ENCODE data around the gene NHLRC2.
"Not testable (repeated sequence)": the region's sequence is repeated elsewhere in the genome, so short reads cannot be mapped to it uniquely, and the experiment has no call there.

Gene NHLRC2

DNA sequence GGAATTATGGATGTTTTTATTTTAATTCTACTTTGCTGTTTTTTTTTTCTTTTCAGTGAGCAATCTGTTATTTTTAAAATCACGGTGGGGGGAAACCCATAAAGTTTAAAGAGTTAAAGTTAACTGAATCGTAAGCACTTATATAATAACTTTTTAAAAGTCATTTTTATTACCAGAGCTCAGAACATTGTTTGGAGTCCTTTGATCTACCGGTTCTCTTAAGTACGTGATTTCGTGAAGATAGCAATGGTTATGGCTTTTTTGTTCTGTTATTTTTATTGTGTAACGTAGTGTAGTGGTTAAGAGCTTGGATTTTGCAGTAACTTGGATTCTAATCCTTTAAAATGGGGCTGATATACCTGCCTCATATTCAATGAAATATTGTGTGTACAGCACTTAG lies 57.4 kb downstream of the NHLRC2 start:
- no peak for DNase-seq

DNA sequence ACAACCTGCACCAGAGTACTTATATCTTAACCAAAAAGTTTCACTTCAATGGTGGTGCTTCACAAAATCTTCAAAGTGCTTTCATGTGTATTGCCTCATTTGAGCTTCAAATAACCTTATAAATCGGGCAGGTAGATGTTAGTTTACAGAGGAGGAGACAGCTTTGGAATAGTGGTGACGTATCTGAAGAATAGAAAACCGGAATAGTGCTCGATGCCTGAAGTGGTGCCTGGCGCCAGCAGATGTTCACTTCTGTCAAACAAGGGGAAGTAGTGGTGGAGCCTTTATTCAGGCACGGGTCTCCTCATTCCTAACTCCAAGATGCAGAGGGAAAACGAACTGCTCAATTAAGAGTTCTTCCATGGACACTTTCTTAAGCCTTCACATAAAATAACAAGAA lies 58.1 kb downstream of the NHLRC2 start:
- no peak for DNase-seq

DNA sequence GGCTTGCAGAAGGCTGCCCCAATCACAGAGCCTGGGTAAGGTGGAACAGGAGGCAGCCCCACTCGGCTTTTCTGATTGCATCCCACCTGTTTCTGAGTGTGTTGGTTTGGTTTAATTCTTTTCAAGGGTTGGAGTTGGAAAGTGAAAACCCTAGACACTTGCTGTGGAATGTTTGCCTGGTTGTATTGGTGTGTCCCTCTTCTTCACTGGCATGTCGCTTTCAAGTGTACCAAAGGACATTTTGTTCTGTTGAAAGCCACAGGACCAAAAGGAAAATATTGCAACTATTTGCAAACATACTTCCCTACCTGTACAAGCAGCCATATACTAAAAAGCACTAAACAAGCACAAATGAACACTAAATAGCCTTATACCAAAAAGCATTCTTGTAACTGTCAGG lies 60.5 kb downstream of the NHLRC2 start:
- DNase-seq, result no peak

DNA sequence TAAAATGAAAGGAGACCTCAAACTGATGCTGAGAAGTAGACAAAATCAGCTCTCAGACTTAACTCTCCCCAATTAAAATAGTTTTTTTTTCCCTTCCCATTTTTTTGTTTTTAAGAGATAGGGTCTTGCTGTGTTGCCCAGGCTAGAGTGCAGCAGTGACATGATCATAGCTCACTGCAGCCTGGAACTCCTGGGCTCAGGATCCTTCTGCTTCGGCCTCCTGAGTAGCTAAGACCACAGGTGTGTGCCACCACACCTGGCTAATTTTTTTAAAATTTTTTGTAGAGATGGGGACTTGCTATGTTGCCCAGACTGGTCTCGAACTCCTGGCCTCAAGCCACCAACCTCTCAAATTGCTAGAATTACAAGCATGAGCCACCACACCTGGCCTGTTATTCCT lies 61.1 kb downstream of the NHLRC2 start:
- no peak for DNase-seq

DNA sequence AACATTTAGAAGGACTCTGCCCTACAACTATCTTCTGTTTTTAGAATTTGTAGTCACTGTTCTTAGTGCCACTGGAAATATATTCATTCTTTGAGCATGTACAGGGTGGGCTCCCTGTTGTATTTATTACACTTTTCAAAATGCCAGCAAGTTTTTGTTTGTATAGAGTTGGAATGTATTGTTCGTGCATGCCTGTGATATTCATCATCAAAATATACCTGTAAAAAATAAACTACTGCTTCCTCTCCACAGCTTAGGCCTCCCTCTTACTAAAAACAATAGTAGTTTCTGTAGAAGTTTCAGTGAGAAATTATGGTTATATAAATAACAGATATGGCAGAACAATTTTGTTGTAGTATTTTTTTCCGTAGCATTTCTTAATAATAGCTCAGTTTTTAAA lies 61.6 kb downstream of the NHLRC2 start:
- no peak for DNase-seq

DNA sequence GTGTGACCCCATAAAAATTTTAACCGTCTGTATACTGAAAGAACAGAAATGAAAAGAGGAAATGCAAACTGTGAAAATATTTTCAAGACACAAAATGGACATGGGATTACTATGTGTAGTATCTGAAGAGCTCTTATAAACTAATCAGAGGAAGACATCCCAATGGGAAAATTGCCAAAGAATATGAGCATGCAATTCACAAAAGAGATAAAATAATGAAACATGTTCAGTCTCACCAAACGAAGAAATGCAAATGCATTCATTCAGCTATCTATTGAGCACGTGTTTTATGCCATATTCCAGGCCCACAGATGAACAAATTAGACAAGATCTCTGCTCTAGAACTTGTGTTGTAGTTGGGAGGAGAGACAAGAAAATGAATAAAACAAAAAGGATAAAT lies 63.2 kb downstream of the NHLRC2 start:
- no peak for DNase-seq

DNA sequence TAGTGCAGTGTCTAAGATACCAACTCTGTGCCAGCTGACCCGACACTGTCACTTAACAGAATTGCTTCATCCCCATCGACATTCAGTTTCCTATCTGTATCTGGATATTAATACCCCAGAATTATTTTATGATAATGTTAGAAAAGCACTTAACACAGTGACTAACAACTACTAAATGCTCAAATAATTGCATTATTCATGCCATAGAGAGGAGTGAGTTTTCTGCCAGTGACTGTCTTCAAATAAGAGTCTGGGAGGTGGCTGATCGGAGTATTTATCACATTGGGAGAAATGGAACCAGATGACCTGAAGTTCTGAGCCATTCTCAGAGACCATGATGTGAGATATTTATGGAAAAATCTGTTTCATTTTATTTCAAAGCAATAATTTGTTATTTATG lies 65.7 kb downstream of the NHLRC2 start:
- no peak for DNase-seq

DNA sequence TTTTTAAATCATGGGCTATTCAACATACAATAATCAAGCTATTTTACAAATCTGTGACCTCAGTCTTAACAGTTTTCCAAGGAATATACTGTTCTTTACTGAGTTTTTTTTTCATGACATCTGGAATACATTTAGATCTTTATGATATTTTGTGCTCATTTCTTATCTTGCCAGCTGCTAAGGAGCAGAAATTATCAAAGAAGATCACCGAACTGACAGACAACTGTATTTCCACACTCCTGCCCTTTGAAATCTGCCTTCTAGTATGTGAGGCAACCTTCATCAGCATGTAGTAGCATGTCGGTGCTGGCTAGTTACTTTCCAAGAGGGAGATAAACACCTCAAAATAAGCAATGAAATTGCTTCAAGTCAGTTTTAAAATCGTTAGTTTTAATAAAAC lies 66.4 kb downstream of the NHLRC2 start:
- DNase-seq, result no peak

DNA sequence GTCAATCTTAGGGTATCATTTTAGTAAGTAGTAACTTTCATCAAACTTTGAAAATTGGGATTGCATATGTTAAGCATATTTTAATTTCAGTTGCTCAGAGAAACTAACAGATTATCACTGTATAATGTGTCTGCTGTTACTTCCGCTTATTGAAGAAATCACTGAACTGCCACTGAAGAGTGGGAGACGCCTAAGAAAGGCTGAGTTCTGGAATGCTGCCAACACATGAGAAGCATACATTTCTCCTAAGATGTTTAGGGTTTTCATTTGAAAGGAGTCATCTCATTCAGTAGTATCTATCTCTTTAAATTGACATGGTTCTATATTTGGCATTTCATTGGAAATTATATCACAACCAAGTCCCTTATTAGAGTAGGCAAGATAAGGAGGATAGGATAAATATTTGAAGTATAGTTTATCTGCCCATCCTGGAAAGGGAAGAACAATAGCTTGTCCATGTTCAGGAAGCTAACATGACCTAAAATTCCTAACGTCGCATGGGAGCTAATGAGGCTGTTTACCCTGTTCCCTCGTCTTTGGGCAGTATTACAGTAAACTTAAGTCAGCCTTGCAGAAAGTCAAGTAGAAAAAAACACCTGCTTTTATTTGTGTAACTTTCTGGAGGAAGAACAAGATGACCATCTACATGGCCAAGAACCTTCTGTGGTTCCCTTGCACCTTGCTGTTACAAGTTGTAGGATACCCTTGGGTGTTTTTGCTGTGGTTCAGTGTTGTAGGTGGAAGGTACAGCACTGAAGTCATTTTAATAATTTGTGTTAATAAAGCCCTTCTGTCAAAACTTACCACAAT lies 67.3 kb downstream of the NHLRC2 start:
- DNase-seq, result no peak

DNA sequence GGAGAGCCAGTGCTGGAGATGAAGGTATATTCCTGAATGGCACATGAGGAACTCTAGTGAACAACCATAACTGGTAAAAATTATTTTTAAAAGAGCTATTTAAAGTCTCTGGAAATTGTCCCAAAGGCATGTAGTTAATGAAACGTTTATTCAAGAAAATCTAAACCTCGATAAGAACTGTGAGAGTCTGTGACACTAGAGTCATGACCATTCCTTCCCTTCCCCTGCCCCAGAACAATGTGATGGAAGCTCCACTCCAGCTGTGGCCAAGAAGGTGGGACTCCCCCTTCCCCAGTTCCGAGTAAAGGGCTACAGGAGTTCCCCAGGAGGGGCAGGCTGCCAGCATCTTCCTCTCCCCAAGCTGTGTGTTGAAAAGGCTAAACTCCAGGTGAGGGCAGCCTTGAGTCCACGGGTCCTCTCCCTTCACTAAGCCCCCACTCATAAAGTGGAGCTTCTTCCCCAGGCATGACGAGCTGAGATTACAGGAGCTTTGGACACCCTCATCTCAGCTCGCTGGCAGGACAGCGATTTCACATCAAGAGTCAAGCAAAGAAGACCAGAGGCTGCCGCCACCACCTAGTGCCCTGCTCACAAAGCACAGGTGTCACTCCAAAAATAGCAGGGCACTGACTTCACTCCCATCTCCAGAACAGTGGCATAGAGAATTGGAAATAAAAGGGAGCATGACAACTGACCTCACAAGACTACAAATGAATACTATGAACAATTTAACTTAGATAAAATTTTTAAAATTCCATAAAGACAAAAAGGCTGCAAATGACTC lies 68.5 kb downstream of the NHLRC2 start:
- no peak for DNase-seq

DNA sequence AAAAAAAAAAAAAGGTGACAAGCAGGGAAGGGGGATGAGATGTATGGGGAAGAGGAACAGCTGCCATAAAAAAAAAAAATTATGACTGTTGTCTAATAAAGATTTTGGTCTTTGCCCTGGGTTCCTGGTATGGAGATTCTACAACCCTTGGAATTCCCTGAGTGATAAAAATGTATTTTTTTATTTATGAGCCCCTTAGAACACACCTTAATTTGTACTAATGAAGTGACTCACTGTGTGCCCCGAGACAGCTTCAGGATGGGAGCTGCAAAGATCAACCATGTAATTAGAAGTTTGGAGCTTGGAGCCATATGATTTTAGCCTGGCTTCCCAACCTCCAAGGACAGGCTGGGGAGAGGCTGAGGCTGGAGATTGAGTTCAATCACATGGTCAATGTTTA lies 69.7 kb downstream of the NHLRC2 start:
- no peak for DNase-seq

DNA sequence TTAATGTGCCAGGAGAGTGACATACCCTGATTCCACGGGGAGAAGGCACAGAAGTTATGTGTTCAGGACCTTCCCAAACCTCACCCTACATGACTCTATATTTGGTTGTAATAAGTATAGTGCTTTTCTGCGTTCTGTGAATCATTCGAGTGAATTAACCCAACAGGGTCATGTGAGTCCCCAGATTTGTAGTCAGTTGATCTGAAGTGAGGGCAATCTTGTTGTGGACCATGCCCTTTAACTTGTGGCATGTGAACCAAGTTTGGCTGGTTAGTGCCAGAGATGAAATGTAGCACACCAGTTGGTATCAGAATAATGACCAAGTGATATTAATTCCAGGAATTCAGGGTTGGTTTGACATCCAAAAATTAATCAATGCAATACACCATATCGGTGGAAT lies 70.2 kb downstream of the NHLRC2 start:
- DNase-seq, result no peak

DNA sequence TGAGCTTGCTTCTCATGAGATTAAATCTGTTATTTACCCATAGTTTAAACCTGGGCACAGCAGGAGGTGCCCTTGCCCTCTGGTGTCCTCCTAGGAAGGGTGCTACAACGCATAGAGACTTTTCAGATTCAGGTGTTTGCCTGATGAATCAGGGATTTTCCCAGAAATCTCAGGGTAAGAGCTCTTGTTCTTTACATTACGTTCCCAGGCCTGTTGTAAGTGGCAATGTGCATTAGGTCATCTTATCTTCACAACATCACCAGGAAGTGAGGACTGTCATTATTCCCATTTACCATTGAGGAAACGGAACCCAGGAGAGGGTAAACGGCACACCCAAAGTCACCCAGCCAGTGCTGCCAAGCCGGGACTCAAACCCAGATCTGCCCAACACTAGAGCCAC lies 73.0 kb downstream of the NHLRC2 start:
- DNase-seq, result no peak

DNA sequence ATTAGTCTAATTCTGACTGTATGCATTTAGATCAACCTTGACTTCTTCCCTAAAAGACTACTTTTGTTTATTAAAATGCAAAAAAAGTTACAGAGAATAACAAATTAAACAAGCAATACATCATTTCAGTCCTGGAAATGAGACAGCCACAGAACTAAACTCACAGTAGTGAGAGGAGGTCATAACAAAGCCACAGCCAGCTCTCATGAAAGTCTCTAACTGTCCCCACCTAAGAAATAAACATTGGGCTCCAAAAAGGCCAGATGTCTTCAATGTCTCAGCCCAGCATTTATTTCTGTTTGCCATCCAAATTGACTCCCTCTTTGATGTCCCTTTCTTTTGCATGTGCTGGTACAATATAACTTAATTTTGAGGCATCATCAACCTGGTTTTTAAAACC lies 74.4 kb downstream of the NHLRC2 start:
- no peak for DNase-seq

DNA sequence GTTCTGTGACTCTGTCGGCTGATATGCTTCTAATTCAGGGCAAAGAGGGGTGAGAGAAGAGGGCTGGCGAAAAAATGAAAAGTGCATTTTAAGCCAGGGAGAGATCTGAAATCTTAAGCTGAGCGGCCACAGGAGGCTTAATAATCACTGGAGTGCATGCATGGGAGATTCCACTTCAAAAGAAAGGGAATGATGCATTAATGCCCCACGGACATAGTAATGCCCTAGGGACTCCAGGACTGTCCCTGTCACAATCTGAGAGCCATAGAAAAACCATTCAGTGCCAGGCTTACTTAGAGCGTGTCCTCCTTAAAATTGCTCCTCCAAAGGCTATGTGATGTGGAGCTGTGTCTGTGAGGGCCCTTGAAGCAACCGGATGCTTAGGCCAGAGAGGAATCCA lies 75.1 kb downstream of the NHLRC2 start:
- DNase-seq, result no peak

DNA sequence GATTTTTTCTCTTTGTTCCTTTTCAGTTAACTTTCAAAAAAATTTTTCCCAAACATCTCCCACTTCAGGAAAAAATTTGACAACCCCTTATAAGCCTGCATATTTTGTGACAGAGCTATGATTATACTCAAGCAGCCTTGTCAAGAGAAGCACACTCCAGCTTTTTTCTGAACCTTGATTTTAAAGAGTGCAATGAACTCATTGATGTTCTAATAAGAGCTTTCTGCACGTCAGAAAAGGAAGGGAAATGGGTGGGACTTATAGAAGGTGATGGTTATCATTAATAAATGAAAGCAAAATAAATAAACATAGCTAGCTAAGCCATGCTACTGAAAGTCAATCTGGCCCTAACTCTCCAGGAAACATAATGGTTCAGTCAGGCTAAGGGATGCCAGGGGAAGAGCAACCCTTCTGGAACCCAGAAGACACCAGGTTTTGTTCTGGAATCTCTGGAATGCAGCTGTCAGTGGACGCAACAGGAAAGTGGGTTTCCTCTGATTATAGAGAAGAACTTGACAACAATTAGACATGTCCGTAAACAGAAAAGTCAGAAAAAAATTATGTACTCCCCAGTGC lies 76.1 kb downstream of the NHLRC2 start:
- no peak for DNase-seq

DNA sequence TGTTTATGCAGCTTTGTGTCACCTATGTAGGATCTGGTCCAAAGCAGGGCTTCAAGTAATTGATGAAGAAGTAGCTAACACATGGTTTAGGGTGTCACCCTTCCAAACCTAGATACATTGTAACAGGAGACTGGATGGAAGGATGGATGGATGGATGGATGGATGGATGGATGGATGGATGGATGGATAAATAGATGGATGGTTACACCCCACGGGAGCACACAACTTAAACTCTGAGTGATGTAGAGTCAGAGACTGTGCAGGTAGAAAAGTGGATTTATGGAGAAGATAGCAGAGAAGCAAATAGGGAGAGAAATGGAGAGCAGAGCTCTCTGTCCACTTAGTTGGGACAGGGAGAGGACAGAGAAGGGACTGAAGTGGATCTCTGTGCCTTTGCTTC lies 78.4 kb downstream of the NHLRC2 start:
- DNase-seq, result no peak

DNA sequence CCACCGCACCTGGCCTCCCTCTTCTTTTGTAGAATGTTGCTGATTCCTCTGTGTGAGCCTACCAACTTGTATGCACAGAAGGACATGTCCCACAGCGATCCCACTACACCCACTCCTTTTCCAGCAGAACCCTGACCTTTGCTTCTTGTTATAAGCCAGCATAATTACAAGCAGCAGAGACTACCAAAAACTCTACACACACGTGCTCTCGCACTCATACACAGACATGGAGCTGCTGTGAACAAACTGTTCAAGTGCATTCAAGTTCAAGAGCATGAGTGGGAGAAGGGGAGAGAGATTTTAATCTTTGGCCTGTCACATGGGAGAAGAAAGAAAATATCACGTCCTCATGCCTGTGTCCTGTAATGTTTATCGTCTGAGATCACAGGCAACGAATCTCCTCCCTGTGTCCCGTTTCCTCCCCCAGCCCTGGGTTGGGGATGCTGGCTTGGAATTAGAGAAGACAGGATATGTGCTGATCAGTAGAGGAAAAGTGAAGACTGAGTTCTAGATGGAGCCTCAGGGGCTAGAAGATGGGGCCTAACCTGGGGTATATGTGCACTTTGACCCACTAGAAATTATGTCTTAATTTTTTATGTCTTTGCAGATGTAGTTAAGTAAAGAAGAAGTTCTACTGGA lies 79.6 kb downstream of the NHLRC2 start:
- no peak for DNase-seq

DNA sequence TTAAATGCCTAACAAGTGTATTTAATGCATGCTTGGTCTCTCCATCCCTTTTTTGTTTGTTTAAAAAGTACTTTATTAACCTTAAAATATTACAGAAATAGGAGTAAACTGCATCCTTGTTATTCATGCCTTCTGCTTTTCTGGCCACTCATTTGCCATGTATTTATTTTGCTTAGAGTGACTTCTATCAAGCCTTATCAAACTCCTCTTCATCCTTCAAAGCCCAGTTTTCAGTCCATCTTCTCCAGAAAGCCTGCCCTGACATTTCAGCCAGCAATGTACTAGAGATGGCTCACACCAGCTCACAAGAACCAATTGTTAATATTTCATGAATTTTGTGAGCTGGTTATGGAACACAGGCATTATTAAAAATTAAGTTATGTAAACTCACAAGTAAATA lies 82.8 kb downstream of the NHLRC2 start:
- DNase-seq, result no peak

DNA sequence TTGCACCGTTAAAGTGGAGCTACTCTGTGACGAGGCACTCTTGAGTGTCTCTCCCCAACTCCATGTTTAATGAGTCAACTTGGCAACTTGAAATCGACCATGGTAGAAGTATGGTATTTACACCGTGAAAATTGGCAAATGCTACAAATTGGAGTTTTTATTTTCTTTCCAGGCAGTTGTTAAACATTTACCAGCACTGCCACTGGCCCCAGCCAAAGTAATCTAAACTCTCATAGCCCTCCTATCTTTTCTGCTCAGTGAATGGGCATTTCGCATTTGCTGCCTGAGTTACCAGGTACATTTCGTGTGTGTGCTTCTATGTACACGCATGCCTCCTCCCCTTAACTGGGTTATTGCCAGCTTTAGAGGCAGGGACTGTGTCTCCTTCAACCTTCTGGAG lies 83.3 kb downstream of the NHLRC2 start:
- DNase-seq, result no peak

DNA sequence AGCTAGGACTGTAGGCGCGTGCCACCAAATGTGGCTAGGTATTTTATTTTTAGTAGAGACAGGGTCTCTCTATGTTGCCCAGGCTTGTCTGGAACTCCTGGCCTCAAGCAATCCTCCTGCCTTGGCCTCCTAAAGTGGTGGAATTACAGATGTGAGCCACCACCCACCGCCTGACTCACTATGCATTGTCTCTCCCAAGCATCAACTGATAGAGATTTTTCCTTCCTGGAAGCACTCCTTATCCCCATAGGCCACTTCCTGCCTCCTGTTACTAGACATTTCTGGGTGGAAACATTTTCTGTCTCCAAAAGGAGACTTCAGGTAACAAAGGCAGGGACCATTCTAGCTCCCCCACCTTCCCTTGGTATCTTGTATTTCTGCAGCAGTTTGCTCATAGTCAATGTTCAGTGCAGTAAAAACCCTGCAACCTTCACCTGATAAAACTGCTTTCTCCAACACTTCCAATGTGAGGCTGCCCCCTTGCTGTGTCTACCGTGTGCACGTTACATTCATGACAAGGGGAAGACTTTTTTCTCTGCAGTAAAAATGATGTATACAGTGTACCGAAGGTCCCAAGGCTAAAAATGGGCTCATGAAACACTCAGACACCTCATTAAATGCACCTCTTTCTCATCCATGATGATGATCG lies 84.9 kb downstream of the NHLRC2 start:
- DNase-seq, result no peak

DNA sequence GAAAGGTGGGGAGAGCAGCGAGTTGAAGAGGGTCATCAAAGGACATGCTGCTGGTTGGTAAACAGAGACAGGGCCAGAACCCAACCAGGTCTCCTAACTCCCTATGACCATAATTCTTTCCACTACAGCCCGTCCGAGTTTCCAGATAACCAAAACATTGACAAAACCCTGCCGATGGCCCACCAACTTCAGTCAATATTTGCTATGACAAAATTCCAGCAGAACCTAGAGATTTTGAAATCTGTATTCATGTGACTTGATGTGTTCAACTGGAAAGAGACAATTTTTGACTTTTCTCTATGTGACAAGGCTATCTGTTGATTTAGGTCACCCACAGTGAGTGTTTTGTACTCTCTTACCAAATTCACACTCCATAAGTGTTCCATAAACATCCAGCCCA lies 86.7 kb downstream of the NHLRC2 start:
- no peak for DNase-seq

DNA sequence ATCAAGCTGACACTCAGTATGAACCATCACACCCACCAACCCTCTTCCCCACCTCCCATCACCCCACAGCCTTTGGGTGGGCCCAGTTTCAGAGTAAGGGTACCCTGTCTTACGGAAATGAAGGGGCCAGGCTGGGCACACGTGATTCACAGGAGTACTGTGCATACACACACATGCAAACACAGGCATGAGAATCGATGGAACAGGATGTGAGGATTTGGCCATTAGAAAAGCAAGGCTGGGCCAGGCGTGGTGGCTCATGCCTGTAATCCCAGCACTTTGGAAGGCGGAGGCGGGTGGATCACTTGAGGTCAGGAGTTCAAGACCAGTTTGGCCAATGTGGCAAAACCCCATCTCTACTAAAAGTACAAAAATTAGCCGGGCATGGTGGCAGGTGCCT lies 88.7 kb downstream of the NHLRC2 start:
- DNase-seq, result not testable (repeated sequence)
